Spleen (tissue), 7 donors: ENCODE measurements around the gene NELL2.

Source experiments
- POLR2A ChIP-seq, 3 donors: fragments of 450-650 bp; IDR thresholded peaks; one replicate each; pipeline ENCODE4 v1.5.1; 2017; ENCODE audit warnings: antibody characterized with exemption in 3 of 3, mild to moderate bottlenecking in 1 of 3
- POLR2AphosphoS5 ChIP-seq, 3 donors: sonication (generic); formaldehyde crosslinking; IDR thresholded peaks; one replicate each; pipeline ENCODE4 v1.5.1; 2017; ENCODE audit warnings: antibody characterized with exemption in 3 of 3
- TF ChIP-seq, protein P1 (sequence below), 11 experiments: fragments of 200-600 bp in 7 of 11; fragments of 450-650 bp in 4 of 11; sonication (generic) in 4 of 11; IDR thresholded peaks in 8 of 11; conservative IDR thresholded peaks in 3 of 11; 1 replicate in 7 of 11; 2 replicates in 4 of 11; pipeline versions ENCODE4 v1.4.0 to v1.8.0; 2016 to 2021; ENCODE audit warnings: antibody characterized with exemption in 11 of 11, inconsistent platforms in 4 of 11, mild to moderate bottlenecking in 1 of 11
- donor health status: DM: no; HTN: no; CAD: no; lungs with moderate emphysema.
- donor health status: DM: no; HTN: no; CAD: no.
- donor health status: DM: no; HTN: no; CAD: no.

DNA sequence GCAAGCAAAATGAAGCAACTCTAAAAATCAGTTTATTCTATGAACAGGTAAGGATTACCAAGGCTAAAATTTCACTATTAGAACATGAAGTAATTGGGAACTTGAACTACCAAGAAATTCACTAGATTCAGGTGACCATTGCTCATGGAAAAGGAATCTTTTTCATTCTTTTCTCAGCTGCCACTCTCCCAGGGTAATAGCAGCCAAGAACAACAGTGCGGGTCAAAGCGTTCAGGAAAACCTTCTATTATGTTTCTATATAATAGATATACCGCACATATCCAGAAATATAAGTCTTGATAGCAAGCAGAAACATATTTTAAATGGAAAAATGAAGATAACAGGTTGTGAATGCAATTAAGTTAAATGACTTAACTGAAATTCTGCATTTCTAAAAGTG, 125.6 kb downstream of the NELL2 start:
- TF ChIP-seq, protein P1, sequence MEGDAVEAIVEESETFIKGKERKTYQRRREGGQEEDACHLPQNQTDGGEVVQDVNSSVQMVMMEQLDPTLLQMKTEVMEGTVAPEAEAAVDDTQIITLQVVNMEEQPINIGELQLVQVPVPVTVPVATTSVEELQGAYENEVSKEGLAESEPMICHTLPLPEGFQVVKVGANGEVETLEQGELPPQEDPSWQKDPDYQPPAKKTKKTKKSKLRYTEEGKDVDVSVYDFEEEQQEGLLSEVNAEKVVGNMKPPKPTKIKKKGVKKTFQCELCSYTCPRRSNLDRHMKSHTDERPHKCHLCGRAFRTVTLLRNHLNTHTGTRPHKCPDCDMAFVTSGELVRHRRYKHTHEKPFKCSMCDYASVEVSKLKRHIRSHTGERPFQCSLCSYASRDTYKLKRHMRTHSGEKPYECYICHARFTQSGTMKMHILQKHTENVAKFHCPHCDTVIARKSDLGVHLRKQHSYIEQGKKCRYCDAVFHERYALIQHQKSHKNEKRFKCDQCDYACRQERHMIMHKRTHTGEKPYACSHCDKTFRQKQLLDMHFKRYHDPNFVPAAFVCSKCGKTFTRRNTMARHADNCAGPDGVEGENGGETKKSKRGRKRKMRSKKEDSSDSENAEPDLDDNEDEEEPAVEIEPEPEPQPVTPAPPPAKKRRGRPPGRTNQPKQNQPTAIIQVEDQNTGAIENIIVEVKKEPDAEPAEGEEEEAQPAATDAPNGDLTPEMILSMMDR (IDR thresholded peaks at IDR 0.05 in 8 of 11, conservative IDR thresholded peaks at IDR 0.05 in 3 of 11): no peak
- TF ChIP-seq POLR2A (IDR thresholded peaks at IDR 0.05) (no peak), POLR2AphosphoS5 (IDR thresholded peaks at IDR 0.05) (no peak)
